Neutrophil (primary cell): ENCODE data around the gene MFAP3L.

Experiments used
- H3K27ac ChIP-seq: fragments of 200-600 bp; sonication (generic); 2 replicates; pipeline ENCODE4 v1.5.1; 2016; ENCODE audit warnings: mild to moderate bottlenecking, moderate library complexity
- H3K27me3 ChIP-seq: fragments of 200-600 bp; sonication (generic); 2 replicates; pipeline ENCODE4 v1.6.0; 2016; ENCODE audit warnings: mild to moderate bottlenecking
- H3K36me3 ChIP-seq: fragments of 200-600 bp; sonication (generic); 2 replicates; pipeline ENCODE4 v1.5.1; 2017
- H3K4me1 ChIP-seq, 2 experiments: fragments of 200-600 bp in 1 of 2; sonication (generic) in 1 of 2; 1 replicate in 1 of 2; 2 replicates in 1 of 2; pipeline versions ENCODE4 v1.5.1 to v1.6.1; 2013 to 2016; ENCODE audit warnings: low read depth in 1 of 2, low read length in 1 of 2, mild to moderate bottlenecking in 1 of 2, moderate library complexity in 1 of 2; ENCODE audit not compliant: control insufficient read depth in 1 of 2, insufficient read depth in 1 of 2
- H3K4me3 ChIP-seq, 2 experiments: fragments of 200-600 bp in 1 of 2; sonication (generic) in 1 of 2; 1 replicate in 1 of 2; 2 replicates in 1 of 2; pipeline ENCODE4 v1.5.1; 2013 to 2016; ENCODE audit warnings: low read depth in 1 of 2, low read length in 1 of 2, mild to moderate bottlenecking in 1 of 2, moderate library complexity in 1 of 2
- H3K9me3 ChIP-seq: fragments of 200-600 bp; sonication (generic); 2 replicates; pipeline ENCODE4 v1.5.1; 2016
- TF ChIP-seq, protein P1 (sequence below): fragments of 200-600 bp; sonication (generic); IDR thresholded peaks from 2 replicates; pipeline ENCODE4 v1.5.1; 2016; ENCODE audit warnings: antibody characterized with exemption

The MFAP3L gene

DNA sequence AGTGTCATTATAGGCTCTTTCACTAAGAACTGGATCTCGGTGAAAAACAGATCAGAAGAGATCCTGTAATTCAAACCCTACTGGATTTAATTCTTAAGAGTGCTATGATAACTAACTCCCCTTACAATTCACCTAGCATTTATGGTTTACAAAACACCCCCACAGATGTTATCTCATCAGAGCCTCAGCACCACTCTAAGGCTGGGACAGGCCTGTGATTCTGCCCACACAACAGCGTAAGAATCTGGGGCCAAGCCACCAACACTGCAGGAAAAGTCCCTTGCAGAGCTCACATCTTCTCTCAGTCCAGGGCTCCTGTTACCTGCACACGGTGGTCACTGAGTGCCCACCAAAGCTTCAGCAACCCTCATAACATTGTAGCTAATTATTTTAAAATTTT is 8.9 kb downstream of the MFAP3L start:
- TF ChIP-seq, protein P1, sequence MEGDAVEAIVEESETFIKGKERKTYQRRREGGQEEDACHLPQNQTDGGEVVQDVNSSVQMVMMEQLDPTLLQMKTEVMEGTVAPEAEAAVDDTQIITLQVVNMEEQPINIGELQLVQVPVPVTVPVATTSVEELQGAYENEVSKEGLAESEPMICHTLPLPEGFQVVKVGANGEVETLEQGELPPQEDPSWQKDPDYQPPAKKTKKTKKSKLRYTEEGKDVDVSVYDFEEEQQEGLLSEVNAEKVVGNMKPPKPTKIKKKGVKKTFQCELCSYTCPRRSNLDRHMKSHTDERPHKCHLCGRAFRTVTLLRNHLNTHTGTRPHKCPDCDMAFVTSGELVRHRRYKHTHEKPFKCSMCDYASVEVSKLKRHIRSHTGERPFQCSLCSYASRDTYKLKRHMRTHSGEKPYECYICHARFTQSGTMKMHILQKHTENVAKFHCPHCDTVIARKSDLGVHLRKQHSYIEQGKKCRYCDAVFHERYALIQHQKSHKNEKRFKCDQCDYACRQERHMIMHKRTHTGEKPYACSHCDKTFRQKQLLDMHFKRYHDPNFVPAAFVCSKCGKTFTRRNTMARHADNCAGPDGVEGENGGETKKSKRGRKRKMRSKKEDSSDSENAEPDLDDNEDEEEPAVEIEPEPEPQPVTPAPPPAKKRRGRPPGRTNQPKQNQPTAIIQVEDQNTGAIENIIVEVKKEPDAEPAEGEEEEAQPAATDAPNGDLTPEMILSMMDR, result no peak
- Histone ChIP-seq H3K4me1 (peaks cover 17 to 31% of the 10 kb centered on the region in 2 experiments), H3K27me3 (peaks cover 6% of the 10 kb centered on the region), H3K36me3 (no peaks in the 10 kb centered on the region), H3K27ac (no peak overlapping the region), H3K4me3 (no peak overlapping the region), H3K9me3 (no peaks in the 10 kb centered on the region)

DNA sequence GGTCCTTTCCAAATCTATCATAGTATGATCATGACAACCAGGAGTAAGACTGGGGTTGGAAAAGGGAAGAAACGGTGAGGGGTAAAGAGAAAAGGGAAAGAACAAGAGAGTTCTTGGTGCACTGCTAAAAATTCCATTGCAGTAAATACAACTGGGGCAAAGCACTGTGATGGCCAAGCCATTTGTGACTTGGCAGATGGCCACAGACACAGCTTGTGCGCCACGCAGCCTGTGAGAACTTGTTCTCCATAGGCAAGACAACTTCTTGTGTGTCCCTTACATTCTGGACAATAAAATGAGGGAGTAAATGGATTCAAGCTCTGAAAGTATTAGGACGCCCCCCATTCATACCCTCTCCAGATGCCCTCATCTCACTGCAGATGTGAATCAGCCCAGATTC is 10.9 kb downstream of the MFAP3L start:
- Histone ChIP-seq H3K4me1 (peaks cover 37 to 51% of the 10 kb centered on the region in 2 experiments), H3K9me3 (no peaks in the 10 kb centered on the region), H3K27ac (no peak overlapping the region), H3K36me3 (no peaks in the 10 kb centered on the region), H3K4me3 (no peak overlapping the region), H3K27me3 (peaks cover 4% of the 10 kb centered on the region)
- TF ChIP-seq, protein P1, result no peak

DNA sequence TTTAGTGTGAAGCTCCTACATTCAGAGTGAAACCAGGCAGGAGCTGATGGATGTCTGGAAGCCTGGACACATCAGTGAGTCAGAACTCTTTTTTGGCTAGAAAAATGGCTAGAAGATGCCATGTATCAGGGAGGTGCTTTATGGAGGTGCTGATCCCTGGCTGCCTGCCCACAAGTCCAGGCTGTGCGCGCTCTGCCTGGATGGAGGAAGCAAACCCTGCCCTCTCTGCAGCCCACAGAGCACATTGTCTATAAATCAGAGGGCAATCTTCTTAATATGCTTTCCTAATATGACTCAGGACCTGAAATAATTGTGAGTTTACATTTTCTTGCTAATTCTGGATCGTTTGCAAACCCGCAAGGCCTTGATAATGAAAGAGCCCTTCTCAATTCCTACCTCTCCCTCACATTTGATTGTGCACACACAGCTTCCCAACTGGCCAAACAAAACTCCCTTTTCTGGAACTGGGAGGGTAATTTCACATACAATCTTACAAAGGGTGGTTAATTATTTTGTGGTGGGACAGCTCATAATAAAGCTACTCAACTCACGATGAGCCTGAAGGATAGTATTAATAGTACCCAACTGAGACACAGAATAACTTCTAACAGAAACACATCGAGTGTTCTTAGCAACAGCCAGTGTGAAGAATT is 11.7 kb downstream of the MFAP3L start:
- peaks cover 45 to 59% of the 10 kb centered on the region in 2 experiments for H3K4me1 ChIP-seq
- H3K36me3 ChIP-seq, result no peaks in the 10 kb centered on the region
- no peak overlapping the region for H3K4me3 ChIP-seq
- no peaks in the 10 kb centered on the region for H3K9me3 ChIP-seq
- H3K27me3 ChIP-seq, result no peaks in the 10 kb centered on the region
- no peak overlapping the region for H3K27ac ChIP-seq
- TF ChIP-seq, protein P1, result no peak

DNA sequence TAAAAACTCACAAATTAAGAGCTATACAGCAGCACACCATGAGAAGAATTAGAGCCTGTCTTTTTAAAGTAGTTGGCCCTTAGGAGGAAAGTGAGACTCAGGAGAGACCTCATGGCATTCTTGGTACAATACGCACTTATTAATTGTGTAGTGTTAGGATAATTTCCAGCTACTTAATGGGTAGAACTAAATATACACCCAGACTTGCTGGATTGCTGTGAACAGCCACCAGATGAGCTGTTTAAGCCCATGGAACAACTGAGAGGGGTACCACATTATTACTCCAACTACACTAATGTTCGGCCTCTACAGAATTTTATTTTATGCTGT is 13.6 kb downstream of the MFAP3L start:
- Histone ChIP-seq H3K4me3 (peak overlapping the region in 1 of 2 experiments; percentile 33), H3K9me3 (no peaks in the 10 kb centered on the region), H3K36me3 (no peaks in the 10 kb centered on the region), H3K27ac (peak overlapping the region; percentile 87), H3K27me3 (no peaks in the 10 kb centered on the region), H3K4me1 (peaks cover 62 to 78% of the 10 kb centered on the region in 2 experiments)
- TF ChIP-seq, protein P1, result no peak

DNA sequence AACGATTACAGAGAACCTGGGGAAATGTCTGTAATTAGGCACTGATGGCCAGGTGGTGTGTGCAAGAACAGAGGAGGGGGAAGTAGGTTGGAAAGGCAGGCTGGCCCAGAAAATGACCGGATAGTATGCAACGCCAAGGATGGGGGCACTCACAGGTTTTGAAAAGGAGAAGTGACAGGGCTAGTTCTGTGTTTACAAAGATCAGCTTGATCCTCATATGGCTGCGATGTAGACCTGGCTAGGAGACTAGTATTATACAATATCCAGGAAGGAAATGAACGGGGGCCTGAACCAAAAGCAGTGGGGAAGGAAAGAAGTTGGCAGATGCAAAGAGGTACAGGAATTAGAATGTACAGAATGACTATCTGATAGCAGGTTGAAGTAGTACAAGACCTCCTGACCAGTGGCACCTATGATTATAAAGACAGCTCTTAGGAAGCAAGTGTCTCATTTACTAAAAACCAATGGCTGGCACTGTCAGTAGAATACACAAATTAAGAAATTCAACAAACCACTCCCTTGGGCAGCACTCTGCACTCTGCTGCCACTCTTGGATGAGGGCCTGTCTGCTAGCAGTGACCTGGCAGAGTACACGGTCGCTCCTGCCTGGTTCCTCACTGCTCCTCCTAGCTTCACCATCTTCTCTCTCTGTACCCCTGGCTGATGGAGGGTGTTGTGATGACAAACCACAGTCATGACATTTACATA is 14.1 kb downstream of the MFAP3L start:
- Histone ChIP-seq H3K4me3 (peak overlapping the region; percentile 33 to 36), H3K27me3 (no peaks in the 10 kb centered on the region), H3K4me1 (peaks cover 67 to 81% of the 10 kb centered on the region in 2 experiments), H3K27ac (peak overlapping the region; percentile 87), H3K9me3 (no peaks in the 10 kb centered on the region), H3K36me3 (no peaks in the 10 kb centered on the region)
- TF ChIP-seq, protein P1, result no peak
